Measurements from ENCODE around the gene CDK3. TPM values are rescaled to one million over a fixed set of nuclear protein-coding genes. Genes with fewer than 3 reads are reported as not detected.

The CDK3 gene
- total and polyA plus RNA-seq, 9 of the 15 experiments (the other 6 are each of a cell fraction or from before 2014, with no cell fraction given): 0.55 to 8.2 (median 4.7) TPM

DNA sequence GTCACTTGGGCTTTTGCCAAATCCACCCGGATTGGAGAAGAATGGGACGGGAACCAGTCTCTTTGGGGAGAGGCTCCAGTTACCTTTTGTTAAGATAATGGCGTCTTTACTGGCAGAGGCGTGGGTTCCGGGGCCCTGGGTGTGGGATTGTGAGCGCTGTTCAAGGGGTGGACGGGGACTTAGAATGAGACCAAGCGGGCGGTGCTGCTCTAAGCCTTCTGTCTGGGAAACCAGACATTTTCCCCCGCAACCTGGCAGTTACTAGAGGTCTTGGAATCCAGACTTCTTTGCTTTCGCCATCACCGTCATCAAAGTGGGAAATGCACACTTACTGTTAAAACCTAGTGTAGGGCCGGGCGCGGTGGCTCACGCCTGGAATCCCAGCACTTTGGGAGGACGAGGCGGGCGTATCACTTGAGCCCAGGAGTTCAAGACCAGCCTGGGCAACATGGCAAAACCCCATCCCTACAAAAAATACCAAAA is 20.9 kb upstream of the CDK3 start (continued):
- TF ChIP-seq ZFX (CRISPR knock-in tag; IDR thresholded peaks at IDR 0.05): peak; percentile 82
- TF ChIP-seq PHTF2 (CRISPR knock-in tag; IDR thresholded peaks at IDR 0.05): no peak
- TF ChIP-seq ZNF511 (CRISPR knock-in tag; IDR thresholded peaks at IDR 0.05): no peak
- TF ChIP-seq PRDM10 (IDR thresholded peaks at IDR 0.05; ENCODE audit: partially characterized antibody): peak; percentile 46
- peak; percentile 6 for TF ChIP-seq KDM5B (IDR thresholded peaks at IDR 0.05; ENCODE audit: insufficient replicate concordance, low read depth, low read length)
- no peak for TF ChIP-seq HMGN3 (IDR thresholded peaks at IDR 0.05; ENCODE audit: borderline replicate concordance, extremely low read depth, insufficient read length, low read depth, low read length)
- TF ChIP-seq, protein P1, sequence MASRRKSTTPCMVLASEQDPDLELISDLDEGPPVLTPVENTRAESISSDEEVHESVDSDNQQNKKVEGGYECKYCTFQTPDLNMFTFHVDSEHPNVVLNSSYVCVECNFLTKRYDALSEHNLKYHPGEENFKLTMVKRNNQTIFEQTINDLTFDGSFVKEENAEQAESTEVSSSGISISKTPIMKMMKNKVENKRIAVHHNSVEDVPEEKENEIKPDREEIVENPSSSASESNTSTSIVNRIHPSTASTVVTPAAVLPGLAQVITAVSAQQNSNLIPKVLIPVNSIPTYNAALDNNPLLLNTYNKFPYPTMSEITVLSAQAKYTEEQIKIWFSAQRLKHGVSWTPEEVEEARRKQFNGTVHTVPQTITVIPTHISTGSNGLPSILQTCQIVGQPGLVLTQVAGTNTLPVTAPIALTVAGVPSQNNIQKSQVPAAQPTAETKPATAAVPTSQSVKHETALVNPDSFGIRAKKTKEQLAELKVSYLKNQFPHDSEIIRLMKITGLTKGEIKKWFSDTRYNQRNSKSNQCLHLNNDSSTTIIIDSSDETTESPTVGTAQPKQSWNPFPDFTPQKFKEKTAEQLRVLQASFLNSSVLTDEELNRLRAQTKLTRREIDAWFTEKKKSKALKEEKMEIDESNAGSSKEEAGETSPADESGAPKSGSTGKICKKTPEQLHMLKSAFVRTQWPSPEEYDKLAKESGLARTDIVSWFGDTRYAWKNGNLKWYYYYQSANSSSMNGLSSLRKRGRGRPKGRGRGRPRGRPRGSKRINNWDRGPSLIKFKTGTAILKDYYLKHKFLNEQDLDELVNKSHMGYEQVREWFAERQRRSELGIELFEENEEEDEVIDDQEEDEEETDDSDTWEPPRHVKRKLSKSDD (conservative IDR thresholded peaks at IDR 0.05; ENCODE audit: low read length): no peak
- TF ChIP-seq YY1 (IDR thresholded peaks at IDR 0.05; ENCODE audit: borderline replicate concordance in 1 of 3, control insufficient read depth in 1 of 3, extremely low read depth in 1 of 3, insufficient read depth in 3 of 3, insufficient read length in 1 of 3, insufficient replicate concordance in 2 of 3, low read depth in 1 of 3, low read length in 2 of 3): peak in 2 of 3 experiments; percentile 3 to 67
- TF ChIP-seq CSDE1 (IDR thresholded peaks at IDR 0.05): 0 out of 4 replicates have a peak, but pooled peaks of 1 of the 2 experiments have one; percentile 18
- no peak for TF ChIP-seq HNRNPUL1 (IDR thresholded peaks at IDR 0.05; ENCODE audit: low read length)
- TF ChIP-seq RFX1 (IDR thresholded peaks at IDR 0.05): no peak
- TF ChIP-seq ZBED1 (IDR thresholded peaks at IDR 0.05): no peak
- no peak for TF ChIP-seq CHCHD3 (CRISPR knock-in tag; IDR thresholded peaks at IDR 0.05)
- TF ChIP-seq, protein P2, sequence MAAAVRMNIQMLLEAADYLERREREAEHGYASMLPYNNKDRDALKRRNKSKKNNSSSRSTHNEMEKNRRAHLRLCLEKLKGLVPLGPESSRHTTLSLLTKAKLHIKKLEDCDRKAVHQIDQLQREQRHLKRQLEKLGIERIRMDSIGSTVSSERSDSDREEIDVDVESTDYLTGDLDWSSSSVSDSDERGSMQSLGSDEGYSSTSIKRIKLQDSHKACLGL (CRISPR knock-in tag; IDR thresholded peaks at IDR 0.05; ENCODE audit: borderline replicate concordance, poor library complexity, severe bottlenecking): no peak
- no peak for TF ChIP-seq ZNF695 (CRISPR knock-in tag; IDR thresholded peaks at IDR 0.05)
- no peak for TF ChIP-seq PURB (CRISPR knock-in tag; IDR thresholded peaks at IDR 0.05; ENCODE audit: low read depth)
- no peak for TF ChIP-seq TEAD4 (IDR thresholded peaks at IDR 0.05; ENCODE audit: low read length)
- no peak for TF ChIP-seq TEAD4 (CRISPR knock-in tag; IDR thresholded peaks at IDR 0.05; ENCODE audit: borderline replicate concordance)
- 0 out of 2 replicates have a peak, but pooled peaks have one; percentile 58 for TF ChIP-seq NFATC3 (IDR thresholded peaks at IDR 0.05)
- TF ChIP-seq HNRNPH1 (optimal IDR thresholded peaks at IDR 0.05; ENCODE audit: low read depth, low read length): no peak
- TF ChIP-seq ZNF175 (CRISPR knock-in tag; IDR thresholded peaks at IDR 0.05; ENCODE audit: low read depth): no peak
- no peak for TF ChIP-seq CREBBP (IDR thresholded peaks at IDR 0.05; ENCODE audit: low read depth, low read length)

Measured in K562 (cell line).